PFSK-1 (cell line): Measurements from ENCODE around the gene SLC12A6.
A peak's percentile ranks its signal among the peaks of the same experiment; 100 is the strongest.

Experiments
- FOXP2 ChIP-seq: optimal IDR thresholded peaks from 2 replicates; pipeline ENCODE3; 2011; ENCODE audit warnings: borderline replicate concordance, control low read depth, inconsistent platforms; ENCODE audit not compliant: insufficient read depth; ENCODE audit errors: extremely low read length, extremely low read depth
- POLR2AphosphoS5 ChIP-seq: IDR thresholded peaks from 2 replicates; pipeline ENCODE4 v1.6.1; 2012; ENCODE audit warnings: low read depth, mild to moderate bottlenecking, control low read depth, low read length, moderate library complexity
- REST ChIP-seq, 2 experiments: IDR thresholded peaks; 2 replicates each; pipeline versions ENCODE4 v1.6.1 to v1.8.0; 2011 to 2012; ENCODE audit warnings: low read depth in 2 of 2, low read length in 2 of 2, control low read depth in 1 of 2, inconsistent platforms in 1 of 2, mild to moderate bottlenecking in 1 of 2, moderate library complexity in 1 of 2; ENCODE audit not compliant: insufficient read depth in 1 of 2
- SIN3A ChIP-seq: IDR thresholded peaks from 2 replicates; pipeline ENCODE4 v1.6.1; 2012; ENCODE audit warnings: mild to moderate bottlenecking, low read length, moderate library complexity, borderline replicate concordance; ENCODE audit not compliant: insufficient read depth
- TAF1 ChIP-seq: IDR thresholded peaks from 2 replicates; pipeline ENCODE4 v1.6.1; 2012; ENCODE audit warnings: low read length, control low read depth, borderline replicate concordance; ENCODE audit not compliant: insufficient read depth

SLC12A6 gene

GRCh38 chr15:34325368-34325767 is 12.2 kb downstream of the SLC12A6 start:
- TF ChIP-seq TAF1, result no peak
- no peak for TF ChIP-seq POLR2AphosphoS5
- TF ChIP-seq REST (IDR thresholded peaks at IDR 0.05; ENCODE audit: insufficient read depth in 1 of 2, low read depth in 2 of 2, low read length in 2 of 2), result no peak
- TF ChIP-seq FOXP2, result no peak
- no peak for TF ChIP-seq SIN3A

- no peak for TF ChIP-seq REST (IDR thresholded peaks at IDR 0.05; ENCODE audit: insufficient read depth in 1 of 2, low read depth in 2 of 2, low read length in 2 of 2)
- no peak for TF ChIP-seq POLR2AphosphoS5
- no peak for TF ChIP-seq TAF1
- no peak for TF ChIP-seq FOXP2
- TF ChIP-seq SIN3A, result no peak
Measured at GRCh38 chr15:34324933-34325332, 12.6 kb downstream of the SLC12A6 start.

- TF ChIP-seq SIN3A, result no peak
- no peak for TF ChIP-seq FOXP2
- no peak for TF ChIP-seq TAF1
- no peak for TF ChIP-seq REST (IDR thresholded peaks at IDR 0.05; ENCODE audit: insufficient read depth in 1 of 2, low read depth in 2 of 2, low read length in 2 of 2)
- TF ChIP-seq POLR2AphosphoS5, result no peak
Measured at GRCh38 chr15:34323217-34323616, 14.4 kb downstream of the SLC12A6 start.

GRCh38 chr15:34318277-34319079 is 19.1 kb downstream of the SLC12A6 start:
- TF ChIP-seq POLR2AphosphoS5, result 0 out of 2 replicates have a peak, but pooled peaks have one; percentile 35
- TF ChIP-seq SIN3A, result 0 out of 2 replicates have a peak, but pooled peaks have one; percentile 52
- no peak for TF ChIP-seq REST (IDR thresholded peaks at IDR 0.05; ENCODE audit: insufficient read depth in 1 of 2, low read depth in 2 of 2, low read length in 2 of 2)
- no peak for TF ChIP-seq TAF1
